ENCODE results near the gene SLX4IP. TPM values are rescaled to one million over a fixed set of nuclear protein-coding genes. Genes with fewer than 3 reads are reported as not detected.

Gene SLX4IP
- total RNA-seq, 1 experiment from 2014 or later, result 11.1 TPM

DNA sequence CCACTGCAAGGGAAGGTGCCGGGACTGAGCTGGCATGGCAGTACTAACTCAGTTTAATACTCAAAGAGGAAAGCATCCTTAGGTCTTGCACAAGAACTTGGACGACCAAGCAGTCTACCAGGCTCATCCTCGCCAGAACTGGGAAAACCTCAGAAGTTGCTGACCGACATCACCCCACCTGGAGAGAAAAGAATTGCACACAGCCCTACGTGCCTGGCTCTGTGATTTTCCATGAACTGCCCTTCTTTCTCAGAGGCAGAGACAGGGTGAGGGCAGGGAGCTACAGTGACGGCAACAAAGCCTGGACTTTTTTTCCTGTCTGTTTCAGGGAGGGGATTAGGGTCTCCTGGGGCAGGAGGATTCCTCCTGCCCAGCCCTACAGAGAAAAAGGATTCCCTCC, 230.7 kb downstream of the SLX4IP start:
- Histone ChIP-seq H3K9ac (ENCODE audit: low read length) (no peak overlapping the region), H3K4me3 (replicated peaks in 1 of 2; ENCODE audit: low read depth in 1 of 2, low read length in 2 of 2) (no peak overlapping the region), H3K4me2 (ENCODE audit: low read length) (no peak overlapping the region), H3K9me2 (ENCODE audit: insufficient read depth) (no peaks in the 10 kb centered on the region), H3K9me3 (ENCODE audit: control insufficient read depth in 1 of 2, insufficient read depth in 1 of 2, low read depth in 1 of 2, low read length in 2 of 2) (no peaks in the 10 kb centered on the region), H3K27me3 (ENCODE audit: insufficient read depth, low read length) (no peaks in the 10 kb centered on the region), H4K20me1 (ENCODE audit: insufficient read depth) (no peaks in the 10 kb centered on the region), H3K79me2 (ENCODE audit: insufficient read depth, low read length) (peaks cover 21% of the 10 kb centered on the region; the same call in 1 of the 2 replicates), H3K27ac (ENCODE audit: low read depth, low read length) (no peak overlapping the region), H3K4me1 (ENCODE audit: control insufficient read depth in 1 of 2, insufficient read depth in 2 of 2, low read length in 2 of 2) (peaks cover 7 to 20% of the 10 kb centered on the region in 2 experiments; a peak in 2 of 4 replicates), H2AFZ (ENCODE audit: low read depth, low read length, poor library complexity, severe bottlenecking) (no peak overlapping the region), H3K36me3 (ENCODE audit: control insufficient read depth in 1 of 2, insufficient read depth in 2 of 2, low read length in 2 of 2) (peaks cover 23 to 44% of the 10 kb centered on the region in 2 experiments)
- BruUV-seq (replicated peaks), result no TSS peak
- ChIA-PET RAD21 (ENCODE audit: low non-redundant PET in 1 of 2, low total read pairs in 2 of 2, uncharacterized antibody in 2 of 2, unreplicated experiment in 2 of 2) (no interaction called here), POLR2A (interaction anchor here (0.7 kb wide), 1 partner anchor 8 kb away, joined by 3 read pairs; the partner anchor contains the start of gene JAG1), CTCF (no interaction called here)
- no peak for ATAC-seq
- intact Hi-C loops (cut with micrococcal nuclease), result no loop called here
- TF ChIP-seq JUND (IDR thresholded peaks at IDR 0.05) (no peak), YY1 (IDR thresholded peaks at IDR 0.05; ENCODE audit: extremely low read depth, insufficient replicate concordance, low read depth, low read length) (no peak), FOSL1 (IDR thresholded peaks at IDR 0.05; ENCODE audit: low read depth) (no peak), EZH2 (IDR thresholded peaks at IDR 0.05) (no peak)
- no peak for DNase-seq (ENCODE audit: low read depth, low spot score)

DNA sequence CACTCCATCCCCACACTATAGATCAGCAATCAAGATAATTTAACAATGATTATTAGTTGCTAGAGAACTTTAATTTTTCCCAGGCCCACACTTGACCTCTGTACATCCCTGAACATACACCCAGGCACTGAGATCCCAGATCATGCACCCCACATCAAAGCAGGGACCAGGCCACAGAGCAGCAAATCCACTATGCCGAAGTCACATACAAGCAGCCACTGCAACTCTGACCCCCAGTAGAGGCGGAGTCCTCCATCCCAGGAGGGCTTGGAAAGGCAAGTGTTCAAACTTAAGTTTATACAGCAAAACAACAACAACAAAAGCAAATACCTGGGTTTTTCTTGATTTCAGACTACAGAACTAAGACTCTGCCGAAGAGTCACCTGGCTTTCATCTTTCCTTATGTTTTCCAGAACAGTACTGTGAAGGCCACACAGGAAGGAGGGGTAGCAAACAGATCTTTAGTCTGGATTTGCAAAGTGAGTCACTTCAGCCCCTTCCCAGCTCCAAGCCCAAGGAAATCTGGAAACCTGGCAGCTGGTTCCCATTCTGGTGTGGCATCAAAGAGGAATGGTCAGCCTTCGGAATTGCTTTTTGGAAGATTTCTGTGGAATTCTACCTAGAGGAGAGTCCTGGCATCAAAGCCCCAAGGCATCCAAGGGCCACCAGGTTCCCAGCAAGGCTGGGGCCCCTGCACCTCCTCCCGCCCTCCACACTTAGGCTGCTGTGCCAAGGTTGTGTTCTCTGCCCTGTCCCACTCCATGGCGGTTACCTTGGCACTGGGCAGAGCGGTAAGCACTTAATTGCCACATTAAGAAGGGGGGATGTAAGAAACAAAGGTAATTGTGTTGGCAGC, 231.3 kb downstream of the SLX4IP start:
- BruUV-seq (replicated peaks), result no TSS peak
- no peak for ATAC-seq

More for the DNA sequence above, 231.3 kb downstream of the SLX4IP start:
- no peak overlapping the region for H3K9ac ChIP-seq (ENCODE audit: low read length)
- ChIA-PET CTCF (no interaction called here), POLR2A (interaction anchor here (0.7 kb wide), 1 partner anchor 7 kb away, joined by 3 read pairs; the partner anchor contains the start of gene JAG1), RAD21 (ENCODE audit: low non-redundant PET in 1 of 2, low total read pairs in 2 of 2, uncharacterized antibody in 2 of 2, unreplicated experiment in 2 of 2) (no interaction called here)
- H3K36me3 ChIP-seq (ENCODE audit: control insufficient read depth in 1 of 2, insufficient read depth in 2 of 2, low read length in 2 of 2), result peaks cover 17 to 42% of the 10 kb centered on the region in 2 experiments
- no peak for DNase-seq (ENCODE audit: low read depth, low spot score)
- H3K4me3 ChIP-seq (replicated peaks in 1 of 2; ENCODE audit: low read depth in 1 of 2, low read length in 2 of 2), result no peak overlapping the region
- TF ChIP-seq CEBPB (IDR thresholded peaks at IDR 0.05; ENCODE audit: low read depth), result no peak
- TF ChIP-seq YY1 (IDR thresholded peaks at IDR 0.05; ENCODE audit: extremely low read depth, insufficient replicate concordance, low read depth, low read length), result no peak
- TF ChIP-seq ZNF274 (IDR thresholded peaks at IDR 0.05; ENCODE audit: low read depth, low read length), result no peak
- TF ChIP-seq ELF1 (IDR thresholded peaks at IDR 0.05; ENCODE audit: borderline replicate concordance, low read depth), result no peak
- no peak for TF ChIP-seq CBX3 (IDR thresholded peaks at IDR 0.05; ENCODE audit: low read depth)
- peaks cover 14 to 25% of the 10 kb centered on the region in 2 experiments for H3K4me1 ChIP-seq (ENCODE audit: control insufficient read depth in 1 of 2, insufficient read depth in 2 of 2, low read length in 2 of 2)
- no peak overlapping the region for H3K4me2 ChIP-seq (ENCODE audit: low read length)
- H3K79me2 ChIP-seq (ENCODE audit: insufficient read depth, low read length), result peaks cover 28% of the 10 kb centered on the region; the same call in 1 of the 2 replicates
- H2AFZ ChIP-seq (ENCODE audit: low read depth, low read length, poor library complexity, severe bottlenecking), result no peak overlapping the region
- intact Hi-C loops (cut with micrococcal nuclease), result no loop called here
- no peaks in the 10 kb centered on the region for H3K9me2 ChIP-seq (ENCODE audit: insufficient read depth)
- no peaks in the 10 kb centered on the region for H4K20me1 ChIP-seq (ENCODE audit: insufficient read depth)
- H3K27me3 ChIP-seq (ENCODE audit: insufficient read depth, low read length), result no peaks in the 10 kb centered on the region
- H3K9me3 ChIP-seq (ENCODE audit: control insufficient read depth in 1 of 2, insufficient read depth in 1 of 2, low read depth in 1 of 2, low read length in 2 of 2), result no peaks in the 10 kb centered on the region
- no peak overlapping the region for H3K27ac ChIP-seq (ENCODE audit: low read depth, low read length)

All from HCT116 (cell line).